Activated gamma-delta T cell (primary cell): ENCODE data around the gene SART1.

ENCODE experiments used
- DNase-seq: peaks from one replicate; lab custom pipeline; 2025; lab: John Stamatoyannopoulos, UW
- total RNA-seq, 2 donors: gene quantifications; one replicate each; lab custom pipeline; 2026; lab: John Stamatoyannopoulos, UW

The SART1 gene
- 103 to 108 reads per million in 2 donors for total RNA-seq

GRCh38 chr11:65961267-65962140 lies at the start of gene SART1:
SART1 (plus strand) TSS chr11:65961734; CDS start chr11:65961781, 47 bp downstream.
- DNase-seq: peak; percentile 82

GRCh38 chr11:65912845-65913244 lies 48.7 kb upstream of the SART1 start:
- no peak for DNase-seq

- no peak for DNase-seq
These were observed 46.3 kb upstream of the SART1 start for GRCh38 chr11:65915101-65915820.

GRCh38 chr11:65915821-65916251 lies 45.7 kb upstream of the SART1 start:
- no peak for DNase-seq

GRCh38 chr11:65916391-65916790 lies 45.1 kb upstream of the SART1 start:
- no peak for DNase-seq

GRCh38 chr11:65917077-65917433 lies 44.5 kb upstream of the SART1 start:
- no peak for DNase-seq

GRCh38 chr11:65917434-65918210 lies 43.9 kb upstream of the SART1 start:
- no peak for DNase-seq

- DNase-seq: no peak
These were observed 43.1 kb upstream of the SART1 start, which contains the start of gene C11orf68 for GRCh38 chr11:65918211-65919140. C11orf68 (minus strand) TSS chr11:65919062; CDS start chr11:65919031, 31 bp downstream.

GRCh38 chr11:65919141-65919572 lies 42.4 kb upstream of the SART1 start, which contains the start of gene DRAP1:
DRAP1 (plus strand) TSS chr11:65919426; CDS start chr11:65919502, 76 bp downstream.
- DNase-seq: peak; percentile 100

GRCh38 chr11:65919573-65920371 lies 41.8 kb upstream of the SART1 start:
- DNase-seq: peak; percentile 66

GRCh38 chr11:65920372-65920802 lies 41.1 kb upstream of the SART1 start:
- no peak for DNase-seq

GRCh38 chr11:65921033-65921555 lies 40.4 kb upstream of the SART1 start:
- DNase-seq: no peak

- DNase-seq: no peak
These were observed 39.7 kb upstream of the SART1 start for GRCh38 chr11:65921876-65922275.

- DNase-seq: no peak
These were observed 39.0 kb upstream of the SART1 start for GRCh38 chr11:65922565-65922964.

GRCh38 chr11:65925397-65925796 lies 36.1 kb upstream of the SART1 start:
- DNase-seq: no peak

- DNase-seq: no peak
These were observed 33.6 kb upstream of the SART1 start for GRCh38 chr11:65927904-65928397.

- no peak for DNase-seq
These were observed 32.9 kb upstream of the SART1 start for GRCh38 chr11:65928667-65929066.

- no peak for DNase-seq
These were observed 29.6 kb upstream of the SART1 start for GRCh38 chr11:65931773-65932557.

- no peak for DNase-seq
These were observed 29.0 kb upstream of the SART1 start for GRCh38 chr11:65932558-65932919.
